Measurements from ENCODE around the gene CHRDL2. TPM values are rescaled to one million over a fixed set of nuclear protein-coding genes. Genes with fewer than 3 reads are reported as not detected.

The CHRDL2 gene
- total and polyA plus RNA-seq, 2 donors (not counting 1 experiment from before 2014, with no cell fraction given): 0.24 TPM; not detected in 1

DNA sequence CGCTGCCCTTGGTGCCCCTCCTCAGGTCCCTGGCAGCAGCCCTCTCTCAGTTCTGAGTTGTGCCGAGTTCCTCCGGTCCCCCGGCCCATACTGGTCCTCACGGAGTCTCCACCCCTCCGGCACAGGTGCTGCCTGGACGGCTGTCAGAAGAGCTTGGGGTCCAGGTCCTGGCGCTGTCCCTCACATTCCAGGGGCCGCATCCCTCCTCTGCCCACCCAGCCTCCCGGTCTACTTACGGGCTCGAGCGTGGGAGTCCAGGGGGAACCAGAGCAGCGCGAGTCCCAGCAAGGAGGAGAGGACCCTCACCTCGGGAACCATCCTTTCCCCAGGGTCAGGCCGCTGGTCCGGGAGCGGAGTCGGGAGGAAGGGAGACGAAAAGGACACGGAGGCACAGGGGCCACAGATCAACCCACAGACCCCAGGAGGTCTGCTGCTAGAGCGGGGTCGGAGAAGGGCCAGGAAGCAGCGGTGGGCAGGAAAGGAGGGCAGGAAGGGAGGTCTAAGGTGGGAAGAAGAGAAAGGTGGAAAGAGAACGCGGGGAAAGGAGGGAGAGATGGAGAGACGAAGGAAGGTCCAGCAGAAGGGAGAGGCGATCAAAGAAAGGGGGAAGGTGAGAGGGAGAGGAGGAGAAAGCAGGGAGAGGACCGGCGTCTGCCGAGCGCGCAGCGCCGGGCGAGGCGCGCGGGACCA is 510 bp downstream of the CHRDL2 start:
- no peak overlapping the region for H3K4me2 ChIP-seq (replicated peaks; ENCODE audit: low read depth, low read length, poor library complexity, severe bottlenecking)
- CTCF ChIA-PET: no interaction called here
- intact Hi-C loops (cut with micrococcal nuclease): no loop called here

DNA sequence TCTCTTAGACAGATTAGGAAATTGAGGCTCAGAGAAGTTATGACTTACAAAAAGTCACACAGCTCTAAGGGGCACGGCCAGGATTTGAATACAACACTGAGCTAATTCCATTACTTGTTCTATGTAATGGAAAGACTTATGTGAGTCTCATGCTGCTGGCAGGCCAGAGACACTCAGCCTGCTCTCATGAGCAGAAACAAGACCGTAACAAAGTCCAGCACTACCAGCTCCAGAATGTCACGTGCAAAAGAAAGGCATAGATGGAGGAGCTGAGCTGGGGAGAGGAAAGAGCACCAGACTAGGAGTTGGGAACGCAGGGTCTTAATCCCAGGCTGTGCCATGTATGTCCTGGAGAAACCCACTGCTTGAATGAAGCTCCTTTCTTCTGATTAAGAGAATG is 1.8 kb downstream of the CHRDL2 start:
- Histone ChIP-seq H3K27ac (ENCODE audit: low read length in 2 of 2) (no peak overlapping the region), H3K79me2 (ENCODE audit: control insufficient read depth, insufficient read depth, low read length) (no peaks in the 10 kb centered on the region), H3K9me3 (ENCODE audit: control extremely low read depth in 1 of 3, control insufficient read depth in 2 of 3, insufficient read depth in 1 of 3, low read length in 2 of 3) (no peaks in the 10 kb centered on the region), H3K36me3 (replicated peaks in 1 of 2; ENCODE audit: control extremely low read depth in 1 of 2, control insufficient read depth in 1 of 2, extremely low read depth in 1 of 2, insufficient read depth in 2 of 2, low read length in 1 of 2) (no peaks in the 10 kb centered on the region), H3K27me3 (replicated peaks in 1 of 4; ENCODE audit: control extremely low read depth in 1 of 4, control insufficient read depth in 3 of 4, insufficient read depth in 4 of 4, low read length in 3 of 4) (peaks cover 0 to 41% (median 21%) of the 10 kb centered on the region in 4 experiments), H3K4me1 (ENCODE audit: control insufficient read depth in 2 of 2, insufficient read depth in 2 of 2, low read length in 2 of 2) (peaks cover 6 to 7% of the 10 kb centered on the region in 2 donors), H3K4me3 (ENCODE audit: control extremely low read depth in 1 of 5, extremely low read depth in 1 of 5, insufficient read depth in 1 of 5, low read depth in 2 of 5, low read length in 4 of 5) (no peak overlapping the region), H2AFZ (ENCODE audit: insufficient read depth, low read depth, low read length, poor library complexity, severe bottlenecking) (no peak overlapping the region), H3K9ac (ENCODE audit: low read length) (no peak overlapping the region), H4K20me1 (ENCODE audit: control insufficient read depth, insufficient read depth, low read length, poor library complexity, severe bottlenecking) (no peaks in the 10 kb centered on the region), H3K4me2 (replicated peaks; ENCODE audit: low read depth, low read length, poor library complexity, severe bottlenecking) (no peak overlapping the region)
- ChIA-PET POLR2A (interaction anchor here (0.6 kb wide), 1 partner anchor 9 kb away, joined by 3 read pairs; no protein-coding TSS in a partner anchor), CTCF (interaction anchor here (0.6 to 6.0 kb wide), 2 partner anchors 10 to 242 kb away, joined by 3 to 47 read pairs; no protein-coding TSS in a partner anchor)
- no peaks in the 10 kb centered on the region for H3K9me3 Mint-ChIP-seq (ENCODE audit: insufficient read depth)
- 90% methylated on average over 3 of the region's 4 CpGs for WGBS (ENCODE audit: insufficient coverage)
- DNase-seq (no peak), ATAC-seq (ENCODE audit: low read depth) (no peak)
- TF ChIP-seq EZH2 (IDR thresholded peaks at IDR 0.05; ENCODE audit: borderline replicate concordance, insufficient read depth, low read depth, low read length, poor library complexity, severe bottlenecking): no peak
- TF ChIP-seq, protein P1, sequence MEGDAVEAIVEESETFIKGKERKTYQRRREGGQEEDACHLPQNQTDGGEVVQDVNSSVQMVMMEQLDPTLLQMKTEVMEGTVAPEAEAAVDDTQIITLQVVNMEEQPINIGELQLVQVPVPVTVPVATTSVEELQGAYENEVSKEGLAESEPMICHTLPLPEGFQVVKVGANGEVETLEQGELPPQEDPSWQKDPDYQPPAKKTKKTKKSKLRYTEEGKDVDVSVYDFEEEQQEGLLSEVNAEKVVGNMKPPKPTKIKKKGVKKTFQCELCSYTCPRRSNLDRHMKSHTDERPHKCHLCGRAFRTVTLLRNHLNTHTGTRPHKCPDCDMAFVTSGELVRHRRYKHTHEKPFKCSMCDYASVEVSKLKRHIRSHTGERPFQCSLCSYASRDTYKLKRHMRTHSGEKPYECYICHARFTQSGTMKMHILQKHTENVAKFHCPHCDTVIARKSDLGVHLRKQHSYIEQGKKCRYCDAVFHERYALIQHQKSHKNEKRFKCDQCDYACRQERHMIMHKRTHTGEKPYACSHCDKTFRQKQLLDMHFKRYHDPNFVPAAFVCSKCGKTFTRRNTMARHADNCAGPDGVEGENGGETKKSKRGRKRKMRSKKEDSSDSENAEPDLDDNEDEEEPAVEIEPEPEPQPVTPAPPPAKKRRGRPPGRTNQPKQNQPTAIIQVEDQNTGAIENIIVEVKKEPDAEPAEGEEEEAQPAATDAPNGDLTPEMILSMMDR (IDR thresholded peaks at IDR 0.05): no peak
- no peak overlapping the region for H3K27ac Mint-ChIP-seq
- peaks cover 10% of the 10 kb centered on the region for H3K4me1 Mint-ChIP-seq
- peaks cover 50% of the 10 kb centered on the region for H3K27me3 Mint-ChIP-seq
- intact Hi-C loops (cut with micrococcal nuclease): loop anchor here (5.0 kb wide), 1 partner anchor 277 kb away; no protein-coding TSS in a partner anchor
- H3K4me3 Mint-ChIP-seq: no peak overlapping the region

More for the DNA sequence above, 510 bp downstream of the CHRDL2 start:
- Histone ChIP-seq H3K36me3 (replicated peaks in 1 of 2; ENCODE audit: control extremely low read depth in 1 of 2, control insufficient read depth in 1 of 2, extremely low read depth in 1 of 2, insufficient read depth in 2 of 2, low read length in 1 of 2) (no peaks in the 10 kb centered on the region), H3K27ac (ENCODE audit: low read length in 2 of 2) (no peak overlapping the region), H3K4me1 (ENCODE audit: control insufficient read depth in 2 of 2, insufficient read depth in 2 of 2, low read length in 2 of 2) (peaks cover 6 to 7% of the 10 kb centered on the region in 2 donors), H4K20me1 (ENCODE audit: control insufficient read depth, insufficient read depth, low read length, poor library complexity, severe bottlenecking) (no peaks in the 10 kb centered on the region), H2AFZ (ENCODE audit: insufficient read depth, low read depth, low read length, poor library complexity, severe bottlenecking) (no peak overlapping the region), H3K4me3 (ENCODE audit: control extremely low read depth in 1 of 5, extremely low read depth in 1 of 5, insufficient read depth in 1 of 5, low read depth in 2 of 5, low read length in 4 of 5) (no peak overlapping the region), H3K9me3 (ENCODE audit: control extremely low read depth in 1 of 3, control insufficient read depth in 2 of 3, insufficient read depth in 1 of 3, low read length in 2 of 3) (no peaks in the 10 kb centered on the region), H3K79me2 (ENCODE audit: control insufficient read depth, insufficient read depth, low read length) (no peaks in the 10 kb centered on the region), H3K9ac (ENCODE audit: low read length) (no peak overlapping the region), H3K27me3 (replicated peaks in 1 of 4; ENCODE audit: control extremely low read depth in 1 of 4, control insufficient read depth in 3 of 4, insufficient read depth in 4 of 4, low read length in 3 of 4) (peaks cover 0 to 37% (median 22%) of the 10 kb centered on the region in 4 experiments)
- peaks cover 10% of the 10 kb centered on the region for H3K4me1 Mint-ChIP-seq
- H3K9me3 Mint-ChIP-seq (ENCODE audit: insufficient read depth): no peaks in the 10 kb centered on the region
- ATAC-seq (ENCODE audit: low read depth): no peak
- no peak overlapping the region for H3K27ac Mint-ChIP-seq
- TF ChIP-seq, protein P1 (IDR thresholded peaks at IDR 0.05): no peak
- no peak for TF ChIP-seq EZH2 (IDR thresholded peaks at IDR 0.05; ENCODE audit: borderline replicate concordance, insufficient read depth, low read depth, low read length, poor library complexity, severe bottlenecking)
- H3K27me3 Mint-ChIP-seq: peaks cover 57% of the 10 kb centered on the region
- POLR2A ChIA-PET: no interaction called here
- DNase-seq: no peak
- 5% methylated on average over 40 of the region's 40 CpGs for WGBS (ENCODE audit: insufficient coverage)
- H3K4me3 Mint-ChIP-seq: peak overlapping the region; percentile 31
